Activated T-cell treated with anti-CD3 and anti-CD28 coated beads for 1 hour (primary cell): ENCODE data around the gene CHST3.
"Not testable (repeated sequence)": the region's sequence is repeated elsewhere in the genome, so short reads cannot be mapped to it uniquely, and the experiment has no call there.

ENCODE experiments used
- DNase-seq: peaks from one replicate; pipeline ENCODE4 v3.0.0-alpha.2; 2020; ENCODE audit warnings: low read depth

CHST3 gene

DNA sequence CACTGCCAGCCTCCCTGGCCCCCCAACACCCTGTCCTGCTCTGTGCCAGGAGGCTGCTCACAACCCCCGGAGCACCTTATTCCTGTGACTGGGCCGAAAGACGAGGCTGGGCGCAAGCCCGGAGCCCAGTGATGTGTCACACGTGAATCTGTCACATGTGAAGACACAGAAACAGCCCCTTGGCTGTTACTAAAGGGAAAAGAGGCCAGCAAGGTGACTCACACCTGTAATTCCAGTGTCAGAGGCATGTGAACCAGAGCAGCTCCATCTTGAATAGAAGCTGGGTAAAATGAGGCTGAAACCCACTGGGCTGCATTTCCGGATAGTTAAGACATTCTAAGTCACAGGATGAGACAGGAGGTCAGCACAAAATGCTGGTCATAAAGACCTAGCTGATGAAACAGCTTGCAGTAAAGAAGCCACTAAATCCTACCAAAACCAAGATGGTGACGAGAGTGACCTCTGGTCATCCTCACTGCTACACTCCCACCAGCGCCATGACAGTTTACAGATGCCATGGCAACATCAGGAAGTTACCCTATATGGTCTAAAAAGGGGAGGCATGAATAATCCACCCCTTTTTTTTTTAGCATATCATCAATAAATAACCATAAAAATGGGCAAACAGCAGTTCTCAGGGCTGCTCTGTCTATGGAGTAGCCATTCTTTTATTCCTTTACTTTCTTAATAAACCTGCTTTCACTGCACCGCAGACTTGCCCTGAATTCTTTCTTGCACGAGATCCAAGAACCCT is 68.4 kb downstream of the CHST3 start:
- DNase-seq, result not testable (repeated sequence)

DNA sequence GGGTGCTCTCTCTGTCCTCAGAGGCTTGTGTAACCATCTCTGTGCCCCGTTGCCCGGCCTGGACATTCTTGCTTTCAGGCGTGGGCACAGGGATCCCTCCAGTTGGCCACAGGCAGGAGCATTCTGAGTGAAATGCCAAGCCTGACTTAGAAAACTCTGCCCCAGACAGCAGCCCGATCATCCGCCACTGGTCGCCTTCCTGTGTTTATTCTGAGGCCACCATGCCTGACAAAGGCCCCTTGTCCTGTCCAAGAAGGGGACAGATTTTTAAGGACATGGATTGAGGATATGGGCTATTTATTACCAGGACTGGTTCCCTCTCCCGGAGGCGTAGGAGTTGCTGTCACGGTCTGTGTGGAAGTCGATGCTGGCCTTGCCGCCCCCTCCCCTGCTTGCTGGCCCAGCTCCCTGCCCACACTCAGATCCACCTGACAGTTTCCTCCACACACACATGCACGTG is 69.9 kb downstream of the CHST3 start:
- no peak for DNase-seq

DNA sequence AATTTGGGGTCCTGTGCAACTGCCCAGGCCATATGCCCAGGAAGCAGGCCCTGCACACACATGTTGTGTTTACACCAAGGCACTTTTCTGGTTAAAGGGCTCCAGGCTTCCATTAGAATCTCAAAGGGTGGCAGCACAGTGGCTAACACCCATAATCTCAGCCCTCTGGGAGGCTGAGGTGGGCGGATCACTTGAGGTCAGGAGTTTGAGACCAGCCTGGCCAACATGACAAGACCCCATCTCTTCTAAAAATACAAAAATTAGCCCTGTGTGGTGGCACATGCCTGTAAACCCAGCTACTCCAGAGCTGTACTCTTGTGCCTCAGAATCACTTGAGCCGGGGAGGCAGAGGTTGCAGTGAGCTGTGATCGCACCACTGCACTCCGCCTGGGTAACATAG is 70.6 kb downstream of the CHST3 start:
- DNase-seq, result no peak

DNA sequence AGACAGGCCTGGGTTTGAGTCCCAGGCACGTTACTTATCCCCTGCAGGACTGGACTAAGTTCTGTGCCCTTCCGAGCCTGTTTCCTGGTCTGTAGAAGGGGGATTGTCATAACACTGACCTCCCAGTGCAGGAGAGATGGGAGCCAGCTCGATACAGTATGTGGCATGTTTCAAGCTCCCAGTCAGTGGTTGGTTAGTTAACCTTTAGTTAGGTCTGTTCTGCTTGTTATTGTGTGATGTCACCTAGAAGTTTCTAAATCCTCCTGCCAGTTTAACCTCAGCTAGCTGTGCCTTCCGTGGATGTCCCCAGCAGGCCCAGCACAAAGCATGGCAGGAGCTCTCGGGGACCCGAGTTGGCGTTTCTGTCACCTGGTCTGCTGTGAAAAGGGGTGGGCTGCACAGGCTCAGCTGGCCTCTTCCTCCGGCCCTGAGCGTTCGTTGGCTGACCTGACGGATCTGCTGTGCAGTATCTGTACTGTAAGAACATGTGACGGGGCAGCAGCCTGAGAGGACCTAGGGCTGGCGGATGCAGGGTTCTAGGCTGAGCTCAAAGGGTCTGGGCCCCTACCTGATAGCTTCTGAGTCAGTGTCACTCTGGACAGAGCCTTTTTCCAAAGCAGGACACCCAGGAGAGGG is 71.2 kb downstream of the CHST3 start:
- no peak for DNase-seq

DNA sequence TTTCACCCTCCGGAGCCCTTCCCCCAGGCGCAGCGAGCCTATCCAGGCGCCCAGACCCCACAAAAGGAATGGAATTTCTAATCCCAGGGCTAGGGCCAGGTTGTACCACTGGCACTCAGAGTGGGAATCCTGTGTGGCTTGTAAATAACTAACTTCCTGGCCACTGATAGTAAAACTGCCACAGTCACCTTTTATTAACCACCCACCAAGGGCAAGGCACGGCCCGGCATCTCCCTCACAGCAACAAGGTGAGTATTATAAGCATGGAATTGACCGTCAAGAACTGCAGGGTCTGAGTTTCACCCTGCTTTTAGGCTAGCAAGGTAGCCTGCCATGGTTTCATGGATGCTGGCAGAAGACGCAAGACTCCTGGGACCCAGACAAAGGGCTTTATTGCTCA is 73.1 kb downstream of the CHST3 start:
- DNase-seq, result no peak

DNA sequence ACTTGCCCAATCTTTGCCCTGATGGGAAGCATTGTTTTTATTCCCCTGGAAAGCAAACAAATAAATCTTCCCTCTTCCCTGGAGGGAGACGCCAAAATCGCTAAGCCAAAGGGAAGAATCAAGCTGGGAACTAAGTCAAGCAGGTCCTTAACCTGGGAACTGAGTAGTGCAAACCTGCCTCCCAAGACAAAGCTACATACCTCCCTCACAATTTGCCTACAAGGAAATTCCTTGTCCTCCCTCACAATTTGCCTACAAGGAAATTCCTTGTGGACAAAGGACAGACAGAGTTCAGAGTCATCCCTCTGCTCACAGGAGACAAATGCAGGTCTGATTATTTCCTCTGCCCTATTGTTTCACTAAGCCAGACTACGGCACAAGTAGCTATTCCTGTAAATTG is 73.6 kb downstream of the CHST3 start:
- DNase-seq, result no peak

DNA sequence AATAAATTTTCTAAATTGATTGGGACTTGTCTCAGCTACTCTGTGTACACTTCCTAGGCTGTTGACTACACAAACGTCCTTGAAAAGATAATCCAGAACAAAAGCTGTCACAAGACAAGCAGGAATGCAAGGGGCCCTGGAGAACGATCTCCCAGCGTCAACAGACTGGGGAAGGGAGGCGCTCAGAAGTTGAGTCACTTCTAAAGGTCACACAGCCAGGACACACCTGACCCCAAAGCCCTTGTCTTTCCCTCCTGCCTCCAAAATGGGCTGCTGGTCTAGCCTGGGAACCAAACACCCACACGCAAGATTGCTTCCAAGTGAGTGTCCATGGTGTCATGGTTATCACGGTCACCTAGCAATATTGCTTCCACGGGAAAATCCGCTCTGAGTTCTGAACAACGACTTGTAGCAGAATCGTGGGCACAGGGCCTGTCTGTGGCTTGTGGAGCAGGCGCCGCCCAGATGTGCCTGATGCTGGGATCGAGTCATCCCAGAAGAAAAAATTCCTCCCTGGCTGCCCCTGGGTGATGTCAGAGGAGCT is 74.3 kb downstream of the CHST3 start:
- no peak for DNase-seq

DNA sequence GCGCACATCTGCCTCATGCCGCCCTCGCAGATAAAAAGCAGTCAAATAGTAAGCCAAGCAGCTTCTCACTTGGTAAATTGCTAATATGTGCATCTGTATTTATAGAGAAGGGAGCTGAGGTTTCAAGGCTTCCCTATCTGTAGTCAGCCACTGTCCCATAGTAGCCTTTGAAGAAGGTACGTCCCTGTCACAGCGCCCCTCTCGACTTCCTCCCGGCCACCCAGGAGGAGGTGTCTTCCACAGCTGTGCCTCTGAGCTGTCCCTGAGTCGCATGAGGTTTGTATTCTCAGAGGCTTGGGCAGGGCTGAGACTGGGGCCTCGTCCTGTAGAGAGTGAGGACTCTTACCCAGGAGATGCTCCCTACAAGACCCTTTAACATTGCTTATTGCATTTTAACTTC is 75.2 kb downstream of the CHST3 start:
- no peak for DNase-seq

DNA sequence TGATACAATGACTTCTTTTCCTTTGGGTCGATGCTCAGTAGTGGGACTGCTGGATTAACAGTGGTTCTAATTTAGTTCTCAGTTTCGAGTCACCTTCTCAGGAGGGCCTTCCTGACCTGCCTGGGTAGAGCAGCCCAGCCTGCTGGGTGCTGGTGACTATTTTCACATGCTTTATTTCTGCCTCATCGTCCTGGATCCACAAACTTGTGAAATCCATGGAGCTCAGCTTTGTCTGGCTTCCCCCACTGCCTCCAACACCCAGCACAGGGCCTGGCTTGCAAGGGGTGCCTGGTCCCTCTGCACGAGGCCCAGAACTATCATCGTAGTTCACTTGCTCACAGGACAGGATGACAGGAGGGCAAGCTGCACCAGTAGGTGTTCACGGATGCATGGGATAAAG is 77.3 kb downstream of the CHST3 start:
- no peak for DNase-seq

DNA sequence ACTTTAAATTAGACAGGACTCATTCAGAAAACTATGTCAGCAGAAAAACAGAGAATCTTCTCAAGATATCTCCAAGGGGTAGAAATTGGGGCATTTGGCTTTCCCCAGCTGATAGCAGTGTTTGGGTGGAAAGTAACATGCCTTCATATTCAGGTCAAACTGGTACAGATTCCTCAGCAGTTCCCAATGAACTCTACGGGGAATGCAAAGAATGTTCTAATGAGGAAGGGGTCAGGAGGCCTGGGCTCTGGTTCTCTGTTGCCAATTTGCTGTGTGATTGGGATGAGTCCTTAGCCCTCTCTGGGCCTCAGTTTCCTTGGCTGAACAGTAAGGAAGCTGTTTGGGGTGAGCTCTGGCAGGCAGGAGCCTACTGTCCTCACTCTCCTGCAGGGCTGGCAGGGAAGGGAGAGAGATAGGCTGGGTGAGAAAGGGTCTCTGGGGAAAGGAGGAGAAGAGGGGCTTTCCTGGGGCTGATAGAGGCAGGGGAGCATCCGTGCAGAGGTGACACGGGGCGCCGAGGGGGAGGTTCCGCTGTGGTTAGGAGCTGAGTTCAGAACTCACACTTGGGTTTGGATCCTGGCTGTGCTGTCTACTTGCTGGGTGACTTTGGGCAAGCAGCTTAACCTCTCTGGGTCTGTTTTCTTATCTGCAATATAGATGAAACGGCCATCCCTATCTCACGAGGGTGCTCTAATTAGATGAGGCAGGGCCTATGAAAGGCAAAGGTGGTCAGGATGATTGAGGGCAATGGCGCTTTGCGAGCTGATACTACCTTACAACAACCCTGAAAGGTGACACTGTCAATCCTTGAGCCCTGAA is 79.0 kb downstream of the CHST3 start:
- no peak for DNase-seq

DNA sequence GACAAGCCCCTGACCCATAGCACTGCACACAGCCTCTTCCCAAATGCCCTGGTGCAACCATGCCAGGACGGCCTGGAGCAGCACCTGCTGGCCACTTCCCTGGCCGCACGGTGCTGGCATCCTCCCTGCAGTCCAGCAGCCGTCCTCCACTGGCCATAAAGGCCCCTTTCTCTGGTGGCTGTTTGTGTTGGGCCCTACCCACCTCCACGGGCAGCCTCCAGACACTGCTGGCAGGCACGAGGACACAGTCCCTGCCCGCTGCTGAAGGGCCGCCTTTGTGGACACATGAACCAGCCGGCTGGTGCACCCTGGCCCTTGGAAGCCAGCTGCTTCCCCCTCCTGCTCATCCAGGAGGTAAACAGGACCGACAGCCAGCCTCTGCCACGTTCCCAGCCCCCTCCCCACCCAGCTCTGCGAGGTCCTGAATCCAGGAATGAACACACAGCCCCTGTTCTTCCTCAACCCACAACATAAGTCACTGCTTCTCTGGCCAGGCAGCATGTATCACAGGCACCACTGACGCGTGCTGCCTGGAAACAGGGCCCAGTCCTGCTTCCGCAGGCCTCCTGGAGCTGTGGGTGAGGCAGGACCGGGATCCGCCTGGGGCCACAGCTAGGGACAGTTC is 80.3 kb downstream of the CHST3 start:
- DNase-seq, result no peak

DNA sequence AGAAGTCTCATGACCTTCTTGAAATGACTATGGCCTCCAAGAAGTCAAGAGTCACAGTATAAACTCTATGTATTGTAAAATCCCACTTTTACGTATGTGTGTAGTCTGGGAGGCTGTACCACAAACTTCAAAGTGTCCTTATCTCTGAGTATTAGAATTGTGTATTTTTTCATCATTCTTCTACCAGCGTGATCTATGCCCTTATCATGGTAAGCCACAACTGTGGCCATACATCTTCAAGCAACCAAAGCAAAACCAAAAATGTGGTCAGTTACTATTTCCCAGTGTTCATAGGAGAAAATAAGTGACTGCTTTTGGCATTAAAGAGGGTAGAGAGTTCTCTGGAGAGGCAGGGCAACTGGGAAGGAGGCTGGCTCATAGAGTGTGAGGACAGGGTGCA is 81.4 kb downstream of the CHST3 start:
- DNase-seq, result no peak

DNA sequence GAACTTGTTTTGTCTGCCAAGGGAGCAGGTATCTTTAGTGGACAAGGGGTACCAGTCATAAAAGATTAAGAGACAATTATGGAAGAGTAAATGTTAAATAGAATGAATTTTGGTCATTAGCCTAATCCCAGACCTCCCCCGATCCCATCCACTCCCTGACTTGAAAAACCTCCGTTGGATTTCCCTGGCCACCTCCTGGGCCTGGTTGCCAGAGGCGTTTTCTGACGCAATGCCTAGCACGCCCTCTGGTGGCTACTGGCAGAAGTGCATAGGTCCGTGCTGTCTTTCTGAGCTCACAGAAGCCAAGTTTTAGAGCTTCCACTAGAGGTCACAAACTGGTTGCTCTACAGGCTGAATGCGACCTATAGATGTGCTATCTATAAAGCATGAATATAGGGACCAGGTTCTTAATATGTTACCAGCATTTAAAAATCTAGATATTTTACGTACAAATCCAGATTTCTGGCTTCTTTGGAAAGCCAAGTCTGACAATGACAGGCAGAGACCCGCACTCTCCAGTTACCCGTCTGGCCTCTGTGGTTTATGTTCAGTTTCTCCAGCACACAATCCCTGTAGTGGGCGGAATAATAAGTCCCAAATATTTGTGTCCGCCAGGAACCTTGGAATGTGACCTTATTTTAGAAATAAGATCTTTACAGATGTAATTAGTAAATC is 84.4 kb downstream of the CHST3 start:
- DNase-seq, result peak; percentile 83

DNA sequence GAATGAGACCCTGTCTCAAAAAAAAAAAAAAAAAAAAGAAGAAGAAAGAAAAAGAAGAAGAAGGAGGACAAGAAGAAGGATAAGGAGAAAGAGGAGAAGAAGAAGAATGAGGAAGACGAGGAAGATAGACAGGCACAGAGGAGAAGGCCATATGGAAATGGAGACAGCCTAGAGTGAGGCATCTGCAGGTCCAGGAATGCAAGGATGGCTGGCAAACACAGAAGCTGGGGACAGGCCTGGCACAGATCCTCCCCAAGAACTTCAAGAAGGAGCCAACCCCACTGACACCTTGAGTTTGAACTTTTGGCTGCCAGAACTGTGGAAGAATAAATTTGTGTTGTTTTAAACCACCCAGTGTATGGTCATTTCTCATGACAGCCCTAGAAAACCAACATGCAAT is 85.3 kb downstream of the CHST3 start:
- DNase-seq, result no peak

DNA sequence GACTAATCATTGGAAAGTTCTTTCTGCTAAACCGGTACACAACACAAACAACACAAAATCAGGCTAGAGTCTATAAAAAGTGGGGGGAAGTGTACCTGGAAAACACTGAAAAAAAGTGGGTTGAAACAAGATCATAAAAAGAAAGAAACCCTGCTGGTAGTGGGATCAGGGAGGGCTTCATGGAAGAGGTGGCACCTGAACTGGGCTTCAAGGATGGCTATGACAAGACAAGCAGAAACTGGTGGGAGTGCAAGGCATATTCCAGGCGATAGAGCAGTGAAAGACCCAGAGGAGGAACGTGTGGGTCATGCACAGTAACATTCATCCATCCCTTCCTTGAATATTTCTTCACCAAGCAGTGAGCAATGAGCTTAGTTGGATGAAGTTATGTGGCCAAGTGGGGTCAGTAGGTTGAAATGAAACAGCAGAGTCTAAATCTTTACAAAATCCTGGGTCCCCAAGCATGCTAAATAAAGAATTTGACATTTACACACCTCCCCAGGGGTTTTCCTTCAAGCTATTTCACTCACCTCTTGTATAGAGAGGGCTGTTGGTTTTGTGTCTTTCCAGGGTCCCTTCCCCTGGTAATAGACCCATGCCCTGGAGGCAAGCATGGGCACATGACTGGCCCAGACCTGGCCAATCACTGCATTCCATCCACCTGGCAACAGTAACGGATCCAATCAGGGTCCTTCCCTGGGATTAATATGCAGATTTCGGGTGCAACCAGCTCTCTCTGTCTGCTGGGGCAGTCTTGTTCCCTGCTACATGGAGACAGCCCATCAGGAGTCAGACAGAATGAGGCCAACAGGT is 86.0 kb downstream of the CHST3 start:
- no peak for DNase-seq

DNA sequence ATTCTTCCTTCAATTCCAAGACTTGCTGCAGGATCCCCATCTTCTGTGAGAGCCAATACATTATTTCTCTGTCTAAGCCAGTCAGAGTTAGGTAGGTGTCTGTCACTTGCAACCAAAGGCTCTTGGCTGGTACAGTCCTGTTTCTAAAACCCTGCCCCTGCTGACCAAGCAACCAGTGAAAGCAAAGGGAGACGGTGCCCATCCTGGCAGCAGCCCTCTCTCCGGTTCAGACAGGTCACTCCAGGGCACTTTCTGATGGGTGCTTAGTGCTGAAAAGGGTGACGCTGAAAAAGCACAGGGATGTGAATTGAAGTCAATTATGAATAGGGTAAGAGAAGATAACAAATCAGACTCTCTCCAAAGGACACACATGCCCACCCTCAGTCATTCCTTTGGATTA is 86.7 kb downstream of the CHST3 start:
- DNase-seq, result no peak

DNA sequence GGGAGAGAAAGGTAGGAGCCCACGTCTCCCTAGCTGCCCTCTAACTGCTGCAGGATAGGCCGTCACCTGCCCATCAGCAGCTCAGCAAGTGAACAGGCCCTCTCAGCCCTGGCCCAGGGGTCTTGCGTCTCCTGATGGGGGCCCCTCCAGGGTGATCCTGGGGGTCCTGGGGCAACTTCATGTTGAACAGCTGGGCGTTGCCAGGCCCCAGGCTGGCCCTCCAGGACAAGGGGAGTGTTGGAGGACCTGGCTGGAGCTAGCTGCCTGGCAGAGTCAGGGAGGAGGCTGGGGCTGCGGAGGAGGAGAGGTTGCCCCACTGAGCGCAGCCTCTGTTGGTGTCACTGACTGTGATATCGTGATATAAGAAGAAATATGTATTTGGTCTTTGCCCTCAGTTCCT is 89.5 kb downstream of the CHST3 start:
- DNase-seq, result no peak

DNA sequence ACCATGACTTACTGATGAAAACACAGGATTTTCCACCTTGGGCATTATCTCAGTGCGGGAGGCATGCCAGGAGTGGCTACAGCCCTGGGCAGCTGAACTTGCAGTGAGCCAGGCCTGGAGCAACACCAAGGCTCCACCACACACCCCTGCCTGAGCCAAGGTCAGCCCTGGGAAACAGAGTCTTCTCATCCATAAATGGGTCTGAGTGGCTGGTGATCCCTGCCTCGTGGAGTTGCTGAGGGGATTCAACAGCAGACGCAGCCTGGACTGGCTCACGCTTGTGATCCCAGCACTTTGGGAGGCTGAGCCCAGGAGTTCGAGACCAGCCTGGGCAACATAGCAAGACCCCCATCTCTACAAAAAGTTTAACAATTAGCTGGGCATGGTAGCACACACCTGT is 91.9 kb downstream of the CHST3 start:
- no peak for DNase-seq

DNA sequence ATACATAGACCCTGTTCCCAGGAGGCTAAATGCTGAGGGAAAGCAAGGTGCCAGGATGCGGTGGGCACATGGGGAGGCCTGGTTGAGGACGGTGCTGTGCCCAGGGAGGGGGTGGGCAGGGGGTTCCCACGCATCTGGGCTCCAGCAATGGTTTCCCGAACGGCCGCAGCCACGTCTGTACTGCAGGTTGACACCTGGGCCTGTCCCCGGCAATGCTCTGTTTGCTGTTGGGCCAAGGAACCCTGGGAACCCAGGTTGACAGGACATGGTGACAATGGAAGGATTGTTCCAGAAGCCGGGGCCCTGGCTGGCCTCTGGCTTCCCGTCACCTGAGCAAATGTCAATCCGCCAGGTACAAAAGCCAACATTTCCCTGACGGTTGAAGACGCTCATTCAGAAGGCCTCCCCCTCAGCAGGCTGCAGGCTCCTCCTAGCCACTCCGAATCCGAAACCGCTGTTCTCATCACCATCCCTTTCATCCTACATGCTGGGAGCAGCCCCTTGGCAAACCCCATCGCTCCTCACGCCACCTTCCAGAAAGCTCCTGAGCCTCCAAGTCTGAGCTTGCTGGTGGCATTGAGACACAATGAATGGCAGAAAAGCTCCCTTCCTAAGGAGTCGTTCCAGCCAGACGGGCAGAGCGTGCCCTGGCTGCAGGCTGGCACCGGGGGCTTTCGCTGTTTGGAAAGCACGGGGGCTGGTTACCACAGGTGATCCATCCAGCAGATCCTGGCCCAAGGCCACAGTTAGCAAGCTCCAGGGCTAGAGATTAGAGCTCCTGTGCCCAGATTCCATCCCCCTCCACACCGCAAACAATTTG is 92.9 kb downstream of the CHST3 start:
- no peak for DNase-seq

DNA sequence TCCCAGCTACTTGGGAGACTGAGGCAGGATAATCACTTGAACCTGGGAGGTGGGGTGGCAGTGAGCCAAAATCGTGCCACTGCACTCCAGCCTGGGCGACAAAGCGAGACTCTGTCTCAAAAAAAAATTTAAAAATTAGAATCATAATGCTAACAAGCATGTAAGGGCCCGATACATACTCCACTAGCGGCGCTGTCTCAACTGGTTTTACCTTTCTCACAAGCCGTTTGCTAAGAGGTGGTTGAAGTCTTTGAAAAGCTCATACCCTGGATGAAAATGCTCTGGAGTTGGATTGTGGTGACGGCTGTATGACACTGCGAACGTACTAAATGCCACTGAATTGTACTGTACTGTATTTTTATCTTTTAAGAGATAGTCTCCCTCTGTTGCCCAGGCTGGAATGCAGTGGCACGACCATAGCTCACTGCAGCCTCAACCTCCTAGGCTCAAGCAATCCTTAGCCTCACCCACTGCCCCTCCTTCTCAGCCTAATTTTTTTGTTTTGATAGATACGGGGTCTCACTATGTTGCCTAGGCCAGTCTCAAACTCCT is 94.2 kb downstream of the CHST3 start:
- DNase-seq, result no peak
